GM12878 (cell line): ENCODE measurements around the gene FAM120A. TPM values are rescaled to one million over a fixed set of nuclear protein-coding genes. Genes with fewer than 3 reads are reported as not detected.

Experiments
- GABPA ChIP-seq: IDR thresholded peaks from 2 replicates; pipeline ENCODE4 v1.6.1; 2014; ENCODE audit warnings: antibody characterized with exemption, low read depth, mild to moderate bottlenecking, inconsistent platforms
- HCFC1 ChIP-seq: fragments of 150-350 bp; IDR thresholded peaks from 2 replicates; pipeline ENCODE4 v1.6.1; 2014; ENCODE audit warnings: low read length
- PML ChIP-seq: IDR thresholded peaks from 2 replicates; pipeline ENCODE4 v1.6.1; 2012; ENCODE audit warnings: low read length, inconsistent platforms
- REST ChIP-seq: IDR thresholded peaks from 2 replicates; pipeline ENCODE4 v1.6.1; 2012; ENCODE audit warnings: mild to moderate bottlenecking, low read depth, low read length
- SP1 ChIP-seq: IDR thresholded peaks from one replicate; pipeline ENCODE4 v1.6.1; 2011; ENCODE audit warnings: low read depth, low read length
- polyA plus RNA-seq, 11 experiments: library from polyadenylated mRNA; depleted of rRNA in 4 of 11; unstranded in 6 of 11; stranded (reverse) in 5 of 11; fragments of >200 nt; fragmentation: Nextera tagmentation in 4 of 11; fragmentation: Illumina TruSeq in 1 of 11; extraction: Ambion mirVana in 4 of 11; extraction: Trizol in 1 of 11; gene quantifications; 1 replicate in 1 of 11; 2 replicates in 10 of 11; pipeline versions ENCODE4 v1.2.1 to v1.2.3, GENCODE V29; 2011 to 2016; ENCODE audit warnings: inconsistent platforms in 2 of 11, missing spikeins in 2 of 11, low read depth in 1 of 11
- total RNA-seq, 4 experiments: library from RNA; depleted of rRNA in 3 of 4; stranded (reverse); fragments of >200 nt in 3 of 4; fragmentation: Illumina TruSeq in 1 of 4; extraction: Trizol in 1 of 4; gene quantifications; 2 replicates each; pipeline versions ENCODE4 v1.2.1 to v1.2.3, GENCODE V29; 2013 to 2021
- TF ChIP-seq, protein P1 (sequence below): IDR thresholded peaks from 2 replicates; pipeline ENCODE4 v1.6.1; 2012; ENCODE audit warnings: improper control_type of control experiment, low read depth, low read length; ENCODE audit not compliant: insufficient replicate concordance

The FAM120A gene
- total and polyA plus RNA-seq, 10 of the 15 experiments (the other 5 are each of a cell fraction or from before 2014, with no cell fraction given): 13.1 to 89.6 (median 52.5) TPM

DNA sequence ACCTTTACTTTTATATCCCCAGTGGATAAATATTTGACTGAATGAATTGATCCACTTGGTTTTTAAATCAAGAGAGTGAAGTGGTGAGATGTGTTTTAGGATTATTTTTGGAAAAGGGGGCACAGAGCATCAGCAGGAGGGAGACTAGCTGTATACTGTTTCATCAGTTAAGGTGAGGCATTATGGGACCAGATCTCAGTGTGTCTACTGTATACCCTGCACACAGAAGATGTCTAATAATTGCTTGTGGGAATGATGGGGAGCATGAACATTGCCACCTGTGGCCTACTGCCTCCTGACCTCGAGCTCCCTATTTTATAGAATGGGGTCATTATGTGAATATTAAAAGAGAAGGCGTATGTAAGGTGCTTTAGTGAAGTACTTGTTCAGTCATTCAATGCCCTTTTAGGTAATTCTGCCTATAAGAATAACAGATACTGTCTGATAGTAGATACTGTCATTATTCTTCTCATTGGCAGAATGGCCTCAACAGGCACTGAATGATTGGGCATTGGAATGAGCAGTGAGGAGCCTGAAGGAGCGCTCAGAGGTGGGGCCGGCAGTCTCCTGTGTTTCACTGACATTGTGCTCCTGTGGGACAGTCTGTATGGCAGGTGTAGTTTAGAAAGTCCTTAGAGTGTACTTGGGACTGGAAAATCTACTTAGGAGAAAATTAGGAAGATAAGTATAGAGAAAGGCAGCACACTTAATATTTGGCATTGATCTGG, 49.2 kb downstream of the FAM120A start (continued):
- TF ChIP-seq, protein P1, sequence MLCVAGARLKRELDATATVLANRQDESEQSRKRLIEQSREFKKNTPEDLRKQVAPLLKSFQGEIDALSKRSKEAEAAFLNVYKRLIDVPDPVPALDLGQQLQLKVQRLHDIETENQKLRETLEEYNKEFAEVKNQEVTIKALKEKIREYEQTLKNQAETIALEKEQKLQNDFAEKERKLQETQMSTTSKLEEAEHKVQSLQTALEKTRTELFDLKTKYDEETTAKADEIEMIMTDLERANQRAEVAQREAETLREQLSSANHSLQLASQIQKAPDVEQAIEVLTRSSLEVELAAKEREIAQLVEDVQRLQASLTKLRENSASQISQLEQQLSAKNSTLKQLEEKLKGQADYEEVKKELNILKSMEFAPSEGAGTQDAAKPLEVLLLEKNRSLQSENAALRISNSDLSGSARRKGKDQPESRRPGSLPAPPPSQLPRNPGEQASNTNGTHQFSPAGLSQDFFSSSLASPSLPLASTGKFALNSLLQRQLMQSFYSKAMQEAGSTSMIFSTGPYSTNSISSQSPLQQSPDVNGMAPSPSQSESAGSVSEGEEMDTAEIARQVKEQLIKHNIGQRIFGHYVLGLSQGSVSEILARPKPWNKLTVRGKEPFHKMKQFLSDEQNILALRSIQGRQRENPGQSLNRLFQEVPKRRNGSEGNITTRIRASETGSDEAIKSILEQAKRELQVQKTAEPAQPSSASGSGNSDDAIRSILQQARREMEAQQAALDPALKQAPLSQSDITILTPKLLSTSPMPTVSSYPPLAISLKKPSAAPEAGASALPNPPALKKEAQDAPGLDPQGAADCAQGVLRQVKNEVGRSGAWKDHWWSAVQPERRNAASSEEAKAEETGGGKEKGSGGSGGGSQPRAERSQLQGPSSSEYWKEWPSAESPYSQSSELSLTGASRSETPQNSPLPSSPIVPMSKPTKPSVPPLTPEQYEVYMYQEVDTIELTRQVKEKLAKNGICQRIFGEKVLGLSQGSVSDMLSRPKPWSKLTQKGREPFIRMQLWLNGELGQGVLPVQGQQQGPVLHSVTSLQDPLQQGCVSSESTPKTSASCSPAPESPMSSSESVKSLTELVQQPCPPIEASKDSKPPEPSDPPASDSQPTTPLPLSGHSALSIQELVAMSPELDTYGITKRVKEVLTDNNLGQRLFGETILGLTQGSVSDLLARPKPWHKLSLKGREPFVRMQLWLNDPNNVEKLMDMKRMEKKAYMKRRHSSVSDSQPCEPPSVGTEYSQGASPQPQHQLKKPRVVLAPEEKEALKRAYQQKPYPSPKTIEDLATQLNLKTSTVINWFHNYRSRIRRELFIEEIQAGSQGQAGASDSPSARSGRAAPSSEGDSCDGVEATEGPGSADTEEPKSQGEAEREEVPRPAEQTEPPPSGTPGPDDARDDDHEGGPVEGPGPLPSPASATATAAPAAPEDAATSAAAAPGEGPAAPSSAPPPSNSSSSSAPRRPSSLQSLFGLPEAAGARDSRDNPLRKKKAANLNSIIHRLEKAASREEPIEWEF: no peak
- no peak for TF ChIP-seq SP1
- no peak for TF ChIP-seq PML
- TF ChIP-seq GABPA: no peak
- no peak for TF ChIP-seq HCFC1
- no peak for TF ChIP-seq REST
